ENCODE measurements around the gene TCF20.

- TF ChIP-seq POLR2A (IDR thresholded peaks at IDR 0.05) (no peak), CTCF (IDR thresholded peaks at IDR 0.05) (no peak)
Measured at GRCh38 chr22:42277232-42277753, 6.8 kb upstream of the TCF20 start.

All from tibial nerve (tissue), 3 donors.